HG03378 (cell line): ENCODE data around the gene PTK6.

Experiments used
- ATAC-seq: cut with Tn5 transposase; IDR thresholded peaks from one replicate; pipeline ENCODE4 v1.9.1; 2021; ENCODE audit warnings: mild to moderate bottlenecking, moderate library complexity; ENCODE audit not compliant: unreplicated experiment

Gene PTK6

DNA sequence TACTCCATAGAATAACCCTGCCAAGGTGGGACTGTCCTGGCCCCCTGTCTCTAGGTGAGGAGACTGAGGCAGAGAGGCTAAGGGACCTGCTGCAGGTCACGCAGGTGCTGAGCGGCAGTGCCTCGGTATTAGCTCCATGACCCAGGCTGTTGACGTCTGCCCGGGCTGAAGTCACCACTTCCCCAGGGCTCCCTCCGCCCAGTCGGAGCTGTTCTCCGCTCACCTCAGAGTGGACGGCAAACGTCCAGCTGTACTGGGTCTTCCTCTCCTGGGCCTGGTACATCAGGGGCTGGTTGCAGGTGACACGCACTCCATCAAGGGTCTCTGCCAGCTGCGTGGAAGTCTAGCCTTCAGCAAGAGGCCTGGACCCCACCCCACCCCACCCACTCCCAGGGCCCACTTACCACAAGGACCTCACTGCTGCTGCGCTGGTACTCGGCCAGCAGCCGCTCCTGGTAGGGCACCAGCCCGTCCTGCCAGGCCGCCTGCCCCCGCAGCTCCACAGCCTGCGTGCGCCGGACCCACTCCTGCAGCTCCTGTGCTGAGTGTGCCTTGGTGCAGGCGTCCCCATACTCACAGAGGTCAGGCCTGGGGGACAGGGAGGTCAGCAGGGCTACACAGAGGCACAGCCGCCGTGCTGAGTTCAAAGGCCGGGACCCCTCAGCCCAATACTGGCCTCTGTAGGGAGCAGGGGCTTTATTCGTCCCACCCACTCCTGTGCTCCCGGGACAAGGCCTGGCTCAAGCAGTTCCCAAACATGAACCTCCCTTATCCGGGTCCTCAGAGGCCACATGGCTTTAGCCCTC lies 33.3 kb upstream of the PTK6 start:
- no peak for ATAC-seq

- ATAC-seq, result no peak
Measured at GRCh38 chr20:63568986-63569949, 32.1 kb upstream of the PTK6 start.

DNA sequence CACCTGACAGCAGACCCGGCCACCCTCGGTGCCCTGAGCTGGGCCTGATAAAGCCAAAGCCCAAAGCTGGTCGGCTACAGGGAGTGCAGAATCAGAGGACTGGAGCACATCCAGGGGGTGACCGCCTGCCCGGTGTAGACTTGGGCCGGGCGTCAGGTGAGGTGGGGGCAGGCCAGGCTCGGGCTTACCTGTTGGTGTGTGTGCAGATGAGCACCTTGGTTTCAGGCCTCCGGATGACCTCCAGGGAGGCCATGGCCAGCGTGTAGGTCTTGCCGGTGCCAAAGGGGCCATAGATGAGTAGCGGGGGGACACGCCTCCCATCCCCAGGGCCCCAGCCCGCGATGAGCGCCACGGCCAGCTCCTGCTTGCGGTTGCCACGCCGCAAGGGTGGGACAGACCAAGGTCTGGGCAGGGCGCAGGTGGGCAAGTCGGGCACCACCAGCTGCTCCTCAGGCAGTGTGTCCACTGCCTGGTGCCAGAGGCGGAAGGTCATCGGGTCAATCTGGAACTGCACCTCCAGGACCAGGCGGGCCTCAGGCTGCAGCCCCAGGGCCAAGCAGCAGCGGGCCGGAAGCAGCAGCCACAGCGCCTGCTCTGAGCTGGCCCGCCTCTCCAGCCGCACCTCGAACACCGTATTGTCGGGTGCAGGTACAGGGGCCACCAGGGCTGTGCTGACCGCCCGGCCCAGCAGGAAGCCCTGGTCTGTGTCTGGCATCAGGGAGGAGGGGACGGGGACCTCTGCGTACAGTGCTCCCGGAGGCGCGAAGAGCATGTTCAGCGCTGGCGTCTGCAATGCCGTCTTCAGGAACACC lies 31.2 kb upstream of the PTK6 start:
- peak; percentile 15 for ATAC-seq

- ATAC-seq, result peak; percentile 55
Measured at GRCh38 chr20:63567386-63568169, 30.4 kb upstream of the PTK6 start.

DNA sequence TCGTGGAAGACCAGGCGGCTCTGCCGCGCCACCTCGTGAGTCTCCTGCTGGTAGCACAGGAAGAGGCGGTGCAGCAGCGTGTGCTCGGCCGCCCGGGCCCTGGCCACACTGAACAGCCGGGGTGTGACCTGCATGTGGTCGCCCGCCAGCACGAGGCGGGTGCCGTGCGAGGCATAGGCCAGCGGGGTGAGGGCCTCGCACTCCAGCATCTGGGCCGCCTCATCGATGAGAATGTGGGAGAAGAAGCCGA lies 29.9 kb upstream of the PTK6 start:
- ATAC-seq, result no peak

DNA sequence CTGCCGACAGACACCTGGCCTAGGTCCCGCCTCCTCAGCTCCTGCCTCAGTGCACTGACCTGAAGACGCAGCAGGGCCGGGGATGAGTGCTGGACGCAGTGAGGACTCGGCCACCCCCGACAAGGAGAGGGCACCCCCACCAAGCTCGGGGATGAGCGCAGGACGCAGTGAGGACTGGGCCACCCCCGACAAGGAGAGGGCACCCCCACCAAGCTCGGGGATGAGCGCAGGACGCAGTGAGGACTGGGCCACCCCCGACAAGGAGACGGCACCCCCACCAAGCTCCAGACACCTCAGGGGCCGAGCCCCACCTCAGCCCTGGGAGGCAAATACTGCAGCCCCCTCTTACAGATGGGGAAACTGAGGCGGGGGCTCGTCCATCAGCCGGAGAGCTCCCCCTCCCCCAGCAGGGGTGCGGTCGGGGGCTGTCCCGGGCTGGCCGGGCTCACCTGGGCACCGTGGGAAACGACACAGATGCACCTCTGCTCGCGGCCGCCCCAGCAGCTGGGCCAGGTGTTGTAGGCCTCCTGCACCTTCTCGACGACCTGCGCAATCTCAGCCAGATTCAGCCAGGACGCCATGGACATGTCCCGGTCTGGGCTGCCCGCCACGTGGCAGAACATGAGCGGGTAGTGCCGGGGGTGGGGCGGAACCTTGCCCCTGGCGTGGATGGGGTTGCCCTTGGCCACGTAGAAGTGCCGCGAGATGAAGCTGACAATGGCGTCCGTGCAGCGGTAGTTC lies 29.4 kb upstream of the PTK6 start:
- ATAC-seq, result no peak

- ATAC-seq, result no peak
Measured at GRCh38 chr20:63565699-63566335, 28.6 kb upstream of the PTK6 start.

DNA sequence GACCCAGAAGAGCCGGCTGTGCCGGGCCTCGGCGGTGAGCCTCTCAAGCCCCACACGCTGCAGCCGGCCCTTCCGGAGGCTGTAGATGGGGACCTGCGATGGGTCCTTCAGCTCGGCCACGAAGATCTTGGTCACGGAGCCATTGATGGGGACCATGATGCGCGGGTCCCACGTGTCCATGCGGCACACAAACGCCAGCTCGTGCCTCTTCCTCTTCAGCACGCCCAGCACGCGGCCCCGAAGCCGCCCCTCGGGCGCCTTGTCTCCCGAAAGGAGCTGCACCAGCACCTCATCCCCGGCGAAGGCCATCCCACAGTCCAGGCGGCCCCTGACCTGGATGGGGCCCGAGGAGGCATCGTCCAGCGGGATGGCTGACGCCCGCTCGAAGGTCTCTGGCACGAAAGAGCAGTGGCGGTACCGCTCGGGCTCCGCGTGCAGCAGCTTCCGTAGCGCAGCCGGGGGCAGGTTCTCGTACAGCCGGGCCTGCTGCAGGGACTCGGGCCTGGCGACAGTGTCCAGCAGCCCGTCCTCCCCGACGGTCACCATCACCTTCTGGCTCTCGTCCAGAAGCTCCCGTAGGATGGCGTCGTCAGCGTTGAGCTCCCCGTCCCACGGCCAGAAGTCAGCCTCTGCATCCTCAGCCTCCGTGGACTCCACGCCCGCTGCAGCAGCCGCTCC lies 28.0 kb upstream of the PTK6 start:
- ATAC-seq, result no peak

GRCh38 chr20:63564036-63564810 lies 27.0 kb upstream of the PTK6 start:
- ATAC-seq, result no peak

DNA sequence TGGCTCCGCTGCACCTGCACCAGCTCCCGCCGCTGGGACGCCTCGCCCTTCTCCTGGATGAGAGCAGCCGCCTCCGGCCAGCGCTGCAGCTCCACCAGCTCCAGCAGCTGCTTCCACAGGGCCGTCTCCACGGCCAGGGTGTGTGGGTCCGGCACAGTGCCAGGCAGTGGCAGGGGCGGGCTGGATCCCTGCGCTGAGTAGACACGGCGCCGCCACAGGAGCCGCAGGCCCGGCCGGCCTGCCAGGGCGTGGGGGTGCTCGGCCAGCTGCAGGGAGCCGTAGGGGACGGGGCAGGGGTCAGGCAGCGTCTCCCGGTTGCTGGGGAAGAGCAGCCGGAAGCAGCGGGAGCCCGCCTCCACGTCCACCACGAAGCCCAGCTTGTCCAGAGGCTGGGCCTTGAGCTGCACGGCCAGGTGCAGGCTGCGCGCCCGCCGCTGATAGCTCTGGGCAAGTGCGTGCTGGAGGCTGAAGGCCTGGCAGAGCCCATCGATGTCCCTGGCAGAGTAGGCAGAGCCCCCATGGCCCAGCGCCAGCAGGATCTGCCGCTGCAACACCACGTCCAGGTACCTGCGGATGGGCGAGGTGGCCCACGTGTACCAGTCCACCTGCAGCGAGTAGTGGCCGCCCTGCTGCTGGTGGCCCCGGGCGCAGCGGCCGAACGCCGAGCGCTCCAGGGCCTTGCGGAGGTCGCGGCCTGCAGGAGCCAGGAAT lies 26.2 kb upstream of the PTK6 start:
- no peak for ATAC-seq

- ATAC-seq, result no peak
Measured at GRCh38 chr20:63562461-63563224, 25.5 kb upstream of the PTK6 start.

DNA sequence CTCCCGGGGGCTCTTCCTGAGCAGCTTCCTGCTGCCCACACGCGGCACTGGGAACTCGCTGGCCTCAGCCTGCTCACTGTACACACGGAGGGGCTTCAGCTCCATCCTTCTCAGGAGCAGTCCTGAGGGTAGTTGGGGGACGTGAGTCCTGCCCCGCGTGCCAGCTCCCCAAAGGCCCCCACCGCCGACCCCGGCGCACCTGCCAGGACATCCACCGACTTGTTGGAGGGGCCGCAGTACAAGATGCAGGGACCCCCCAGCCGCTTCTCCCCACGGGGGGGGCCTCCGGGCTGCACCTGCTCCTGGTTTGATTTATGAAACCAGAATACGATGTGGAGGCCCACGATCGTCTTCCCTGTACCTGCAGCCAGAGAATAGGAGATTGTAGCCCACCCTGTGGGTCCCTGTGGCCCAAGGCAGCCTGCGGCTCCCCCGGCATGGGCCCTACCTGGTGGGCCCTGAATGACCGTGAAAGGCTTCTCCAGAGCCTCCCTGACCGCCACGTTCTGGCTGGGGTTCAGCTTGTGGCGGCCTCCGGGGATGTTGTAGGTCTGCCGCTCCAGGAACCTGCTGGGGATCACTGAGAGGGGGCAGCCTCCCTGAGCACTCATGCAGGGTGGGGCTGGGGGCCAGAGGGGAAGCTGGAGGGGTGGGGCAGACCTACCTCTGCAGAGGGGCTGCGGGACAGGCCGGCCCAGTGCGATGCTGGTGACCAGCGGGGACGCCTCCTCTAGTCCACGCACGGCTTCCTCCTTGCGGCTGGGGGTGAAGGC lies 24.6 kb upstream of the PTK6 start:
- no peak for ATAC-seq

DNA sequence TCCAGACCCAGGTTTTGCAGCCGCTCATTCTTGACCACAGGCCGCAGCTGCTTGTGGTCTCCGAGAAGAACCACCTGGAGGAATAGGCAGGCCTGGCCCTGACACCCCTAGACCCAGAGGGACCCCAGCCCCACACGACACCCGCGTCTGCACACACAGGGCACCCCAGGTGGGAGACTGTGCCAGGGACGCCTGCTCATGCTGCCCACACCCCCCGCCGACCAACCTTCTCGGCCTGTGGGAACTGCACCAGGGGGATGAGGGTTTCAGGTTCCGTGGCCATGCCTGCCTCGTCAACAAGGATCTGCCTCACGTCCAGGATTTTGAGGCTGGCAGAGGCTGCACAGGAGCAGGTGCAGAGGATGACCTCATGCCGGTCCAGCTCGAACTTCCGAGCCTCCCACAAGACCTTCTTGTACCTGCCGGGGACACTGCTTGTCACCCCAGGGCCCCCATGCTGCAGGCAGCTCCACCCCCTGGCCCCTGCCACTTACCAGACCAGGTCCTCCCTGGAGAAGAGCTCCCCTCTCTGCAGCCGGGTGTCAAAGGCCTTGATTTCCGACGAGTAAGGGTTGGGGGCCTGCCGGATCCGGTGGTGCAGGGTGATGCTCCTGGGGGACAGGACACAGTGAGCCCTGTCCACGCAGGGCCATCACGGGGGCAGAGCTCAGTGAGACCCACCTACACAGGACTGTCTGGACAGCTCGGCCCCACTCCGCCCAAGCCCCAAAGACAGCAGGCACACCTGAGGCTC lies 23.9 kb upstream of the PTK6 start:
- ATAC-seq, result no peak

GRCh38 chr20:63560333-63560805 lies 23.2 kb upstream of the PTK6 start:
- no peak for ATAC-seq
